ENCODE results near the gene N4BP2L2. TPM values are rescaled to one million over a fixed set of nuclear protein-coding genes. Genes with fewer than 3 reads are reported as not detected.

The N4BP2L2 gene
- total and polyA plus RNA-seq, 2 donors (not counting 3 experiments of a cell fraction or from before 2014, with no cell fraction given), result 21.7 to 101 TPM

GRCh38 chr13:32474999-32475792 lies 63.4 kb downstream of the N4BP2L2 start:
- intact Hi-C loops (cut with micrococcal nuclease), result no loop called here
- Histone ChIP-seq H4K20me1 (replicated peaks; ENCODE audit: control insufficient read depth, extremely low read depth, insufficient read depth, low read length) (no peaks in the 10 kb centered on the region), H3K9ac (replicated peaks; ENCODE audit: extremely low read depth, insufficient read depth, low read length) (no peak overlapping the region), H3K79me2 (ENCODE audit: control insufficient read depth, insufficient read depth, low read length) (no peaks in the 10 kb centered on the region), H3K4me2 (ENCODE audit: insufficient read depth, low read length) (no peak overlapping the region), H2AFZ (ENCODE audit: low read depth, low read length) (no peak overlapping the region), H3K4me3 (replicated peaks in 1 of 3; ENCODE audit: insufficient read depth in 1 of 3, low read depth in 1 of 3, low read length in 3 of 3) (no peak overlapping the region), H3K9me3 (replicated peaks; ENCODE audit: control insufficient read depth, insufficient read depth, low read length) (no peaks in the 10 kb centered on the region), H3K36me3 (ENCODE audit: control insufficient read depth in 2 of 2, extremely low read depth in 1 of 2, insufficient read depth in 2 of 2, low read length in 2 of 2) (no peaks in the 10 kb centered on the region), H3K27ac (ENCODE audit: insufficient read depth, low read depth, low read length) (no peak overlapping the region), H3K9me1 (replicated peaks; ENCODE audit: control insufficient read depth, extremely low read depth, insufficient read depth, low read length) (no peaks in the 10 kb centered on the region), H3K27me3 (ENCODE audit: control insufficient read depth in 2 of 2, insufficient read depth in 2 of 2, low read length in 2 of 2) (no peaks in the 10 kb centered on the region), H3K4me1 (ENCODE audit: control insufficient read depth, extremely low read depth, insufficient read depth, low read length) (no peaks in the 10 kb centered on the region)
- dilution Hi-C loops (cut with MboI; ENCODE audit: extremely low pct_ligation_motif_present, low sequenced_read_pairs), result no loop called here
- BruUV-seq (replicated peaks), result no TSS peak
- DNase-seq (ENCODE audit: low read depth, low spot score) (no peak), FAIRE-seq (no peak)
- TF ChIP-seq JUN (IDR thresholded peaks at IDR 0.05; ENCODE audit: borderline replicate concordance, insufficient read depth, insufficient read length, low read depth) (no peak), FOS (IDR thresholded peaks at IDR 0.05; ENCODE audit: borderline replicate concordance, insufficient read depth, low read length) (no peak), CTCF (IDR thresholded peaks at IDR 0.05; ENCODE audit: extremely low read depth in 1 of 2, insufficient read depth in 1 of 2, low read depth in 1 of 2, low read length in 2 of 2) (no peak), MYC (IDR thresholded peaks at IDR 0.05; ENCODE audit: low read depth, low read length) (no peak), POLR2AphosphoS5 (IDR thresholded peaks at IDR 0.05; ENCODE audit: insufficient read depth, low read depth, low read length) (no peak), MAX (IDR thresholded peaks at IDR 0.05; ENCODE audit: insufficient read depth, insufficient read length) (no peak), POLR2A (IDR thresholded peaks at IDR 0.05; ENCODE audit: low read depth, low read length) (no peak), GATA2 (IDR thresholded peaks at IDR 0.05; ENCODE audit: insufficient read depth, insufficient read length, low read depth, low read length) (no peak), EZH2 (IDR thresholded peaks at IDR 0.05; ENCODE audit: borderline replicate concordance, low read depth, low read length, severe bottlenecking) (no peak)
- POLR2A ChIA-PET, result no interaction called here
- CTCF ChIA-PET, result interaction anchor here (1.0 kb wide), 1 partner anchor 9 kb away, joined by 4 read pairs; no protein-coding TSS in a partner anchor
